H1 (cell line): ENCODE measurements around the gene SIX3. TPM values are rescaled to one million over a fixed set of nuclear protein-coding genes. Genes with fewer than 3 reads are reported as not detected.

Source experiments
- KDM4A ChIP-seq: IDR thresholded peaks from one replicate; pipeline ENCODE4 v1.7.1; 2012; ENCODE audit warnings: low read depth, mild to moderate bottlenecking, moderate library complexity, low read length, inconsistent platforms; ENCODE audit not compliant: severe bottlenecking
- polyA plus RNA-seq, 7 experiments: library from polyadenylated mRNA; depleted of rRNA in 3 of 7; stranded (reverse) in 5 of 7; unstranded in 2 of 7; fragments of >200 nt in 5 of 7; fragments of 200-250 nt in 2 of 7; gene quantifications; 1 replicate in 5 of 7; 2 replicates in 1 of 7; 4 replicates in 1 of 7; pipeline versions ENCODE4 v1.2.1 to v1.2.3, GENCODE V29; 2011 to 2013; ENCODE audit warnings: missing spikeins in 2 of 7, mixed read lengths in 2 of 7
- total RNA-seq: library from RNA; stranded (reverse); fragmentation: NEBNext Ultra II Directional; extraction: Animal tissue kit (Norgen Biotek cat#: 25700); gene quantifications from 2 replicates; pipeline ENCODE4 v1.2.1, GENCODE V29; 2021

The SIX3 gene
- total and polyA plus RNA-seq, 2 of the 8 experiments (the other 6 are each of a cell fraction or from before 2014, with no cell fraction given), result 0.02 to 0.19 TPM

DNA sequence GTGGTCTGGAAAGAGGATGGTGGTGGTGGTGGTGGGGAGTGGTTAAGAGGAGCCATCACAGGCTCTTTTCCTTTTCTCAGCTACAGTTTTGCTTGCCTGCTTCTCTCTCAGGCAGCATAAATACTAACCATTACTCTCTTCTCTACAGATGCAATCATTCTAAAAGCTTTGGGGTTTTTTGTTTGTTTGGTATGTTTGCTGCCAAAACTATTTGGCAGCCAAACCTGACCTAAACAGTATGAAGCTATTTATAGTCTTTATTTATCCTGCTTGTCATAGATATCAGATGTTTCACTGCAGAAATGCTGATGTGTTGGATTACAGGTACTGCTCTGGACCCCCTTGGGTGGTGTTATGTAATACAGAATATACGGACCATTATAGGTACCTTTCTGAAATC is 15.3 kb downstream of the SIX3 start (continued):
- no peak for TF ChIP-seq KDM4A
